Measurements from ENCODE around the gene ZNF507. TPM values are rescaled to one million over a fixed set of nuclear protein-coding genes. Genes with fewer than 3 reads are reported as not detected.

The ZNF507 gene
- total and polyA plus RNA-seq, 2 of the 8 experiments (the other 6 are each of a cell fraction or from before 2014, with no cell fraction given) = 8.6 to 28.8 TPM

GRCh38 chr19:32406161-32407003, 61.0 kb downstream of the ZNF507 start:
- Histone ChIP-seq H3K23ac (ENCODE audit: insufficient read length) (no peak overlapping the region), H2AK5ac (ENCODE audit: low read depth, low read length) (no peak overlapping the region), H4K20me1 (replicated peaks in 1 of 2; ENCODE audit: control insufficient read depth in 1 of 2, insufficient read depth in 2 of 2, low read length in 2 of 2) (peaks cover 2 to 3% of the 10 kb centered on the region in 2 experiments), H3K9me3 (ENCODE audit: insufficient read depth in 2 of 2, low read depth in 1 of 2, low read length in 1 of 2) (no peaks in the 10 kb centered on the region), H2BK120ac (replicated peaks; ENCODE audit: low read depth, low read length) (no peak overlapping the region), H2AFZ (ENCODE audit: low read length) (no peak overlapping the region), H3K14ac (ENCODE audit: insufficient read length) (no peak overlapping the region), H3K4me1 (replicated peaks in 1 of 4; ENCODE audit: control insufficient read depth in 3 of 4, insufficient read depth in 4 of 4, low read length in 3 of 4) (peaks cover 2 to 14% (median 7%) of the 10 kb centered on the region in 4 experiments; a peak in 6 of 7 replicates), H3K56ac (replicated peaks; ENCODE audit: insufficient read length, low read depth, low read length) (no peak overlapping the region), H4K8ac (ENCODE audit: extremely low read depth, insufficient read depth, low read length) (peak overlapping the region; percentile 97), H2BK15ac (ENCODE audit: low read length) (no peak overlapping the region), H4K5ac (ENCODE audit: insufficient read length, low read depth, low read length) (peak overlapping the region; percentile 82), H3K23me2 (ENCODE audit: low read depth, low read length) (no peaks in the 10 kb centered on the region; the same call in 1 of the 2 replicates), H3K27ac (ENCODE audit: low read depth, low read length) (peak overlapping the region; percentile 76; the same call in 1 of the 2 replicates), H3K36me3 (ENCODE audit: control insufficient read depth in 2 of 4, insufficient read depth in 4 of 4, low read length in 3 of 4) (peaks cover 3 to 29% (median 23%) of the 10 kb centered on the region in 4 experiments), H3K18ac (ENCODE audit: extremely low read depth, low read length) (no peak overlapping the region), H2BK12ac (ENCODE audit: low read depth, low read length) (no peak overlapping the region), H3K4me3 (ENCODE audit: extremely low read depth in 1 of 4, insufficient read depth in 2 of 4, low read depth in 3 of 4, low read length in 4 of 4) (peak overlapping the region; percentile 76 to 89 (median 87)), H3K9ac (replicated peaks in 1 of 4; ENCODE audit: extremely low read depth in 1 of 4, low read depth in 3 of 4, low read length in 3 of 4) (peak overlapping the region; percentile 61 to 97 (median 92); a peak in 6 of 7 replicates), H4K91ac (replicated peaks; ENCODE audit: insufficient read length, low read length) (no peak overlapping the region), H3K79me1 (ENCODE audit: low read depth, low read length) (0 out of 2 replicates have a peak, but pooled peaks cover 3% of the 10 kb centered on the region), H3K79me2 (ENCODE audit: control insufficient read depth in 1 of 2, insufficient read depth in 2 of 2, low read length in 2 of 2) (peaks cover 0 to 28% of the 10 kb centered on the region in 2 experiments; a peak in 2 of 4 replicates), H2BK20ac (ENCODE audit: low read length) (no peak overlapping the region), H2BK5ac (ENCODE audit: low read depth, low read length) (peak overlapping the region; percentile 40; the same call in 1 of the 2 replicates), H3K4ac (replicated peaks; ENCODE audit: insufficient read length, low read depth, low read length) (no peak overlapping the region), H3K4me2 (ENCODE audit: insufficient read depth in 1 of 2, low read depth in 2 of 2, low read length in 2 of 2) (peak overlapping the region; percentile 73 to 83), H3K27me3 (replicated peaks in 1 of 4; ENCODE audit: control insufficient read depth in 3 of 4, extremely low read depth in 1 of 4, insufficient read depth in 3 of 4, low read length in 3 of 4) (no peaks in the 10 kb centered on the region; a peak in 1 of 7 replicates)
- DNase-seq (ENCODE audit: low read depth in 1 of 2, low spot score in 2 of 2) = no peak
- CTCF ChIA-PET (ENCODE audit: partially characterized antibody) = no interaction called here
- FAIRE-seq = no peak
- WGBS, 2 experiments (ENCODE audit: extremely low coverage in 1 of 2, insufficient coverage in 1 of 2, insufficient read length in 1 of 2, insufficient replicate concordance in 2 of 2, low coverage in 1 of 2, low lambda C conversion rate in 2 of 2, missing lambda C conversion rate in 1 of 2) = 8% methylated on average over 32 of the region's 33 CpGs; no CpG with 5 or more reads in 1 of the 2 experiments
- POLR2A ChIA-PET (ENCODE audit: partially characterized antibody) = interaction anchor here (1.1 to 3.3 kb wide), 7 partner anchors 10 to 270 kb away, joined by 3 to 13 read pairs (median 7); no protein-coding TSS in a partner anchor
- TF ChIP-seq MAFK (IDR thresholded peaks at IDR 0.05; ENCODE audit: low read depth, low read length) = no peak
